OCI-LY7 (cell line): ENCODE results near the gene NCOA3.

Experiments
- CTCF ChIP-seq: fragments of 200-600 bp; sonication (generic); conservative IDR thresholded peaks from 2 replicates; pipeline ENCODE4 v1.5.1; 2014; ENCODE audit warnings: mild to moderate bottlenecking, antibody characterized with exemption, low read length, moderate library complexity, mixed read lengths
- EZH2phosphoT487 ChIP-seq: fragments of 200-600 bp; sonication (generic); IDR thresholded peaks from 2 replicates; pipeline ENCODE4 v1.6.1; 2018; ENCODE audit warnings: low read depth, borderline replicate concordance, mild to moderate bottlenecking, mixed run types, antibody characterized with exemption, low read length, moderate library complexity, mixed read lengths

GRCh38 chr20:47597090-47597489 lies 95.4 kb downstream of the NCOA3 start:
- no peak for TF ChIP-seq EZH2phosphoT487
- no peak for TF ChIP-seq CTCF
